Kidney epithelial cell (primary cell): Measurements from ENCODE around the gene NECTIN1. TPM values are rescaled to one million over a fixed set of nuclear protein-coding genes. Genes with fewer than 3 reads are reported as not detected.

Experiments used
- DNase-seq: peaks from one replicate; pipeline ENCODE4 v3.0.0-alpha.2; 2010; ENCODE audit warnings: low read depth
- H3K27me3 ChIP-seq: 2 replicates; pipeline ENCODE4 v1.6.0; 2011; ENCODE audit warnings: low read length; ENCODE audit not compliant: control insufficient read depth, insufficient read depth
- H3K36me3 ChIP-seq: 2 replicates; pipeline ENCODE4 v1.5.1; 2011; ENCODE audit warnings: low read length; ENCODE audit not compliant: control insufficient read depth, insufficient read depth
- H3K4me3 ChIP-seq: 2 replicates; pipeline ENCODE4 v1.5.1; 2011; ENCODE audit warnings: low read depth, mild to moderate bottlenecking, control low read depth, low read length
- total RNA-seq: library from RNA; depleted of rRNA; stranded (reverse); fragments of >200 nt; gene quantifications from 2 replicates; pipeline ENCODE4 v1.2.3, GENCODE V29; 2015
- TF ChIP-seq, protein P1 (sequence below): IDR thresholded peaks from 2 replicates; pipeline ENCODE4 v1.5.1; 2011; ENCODE audit warnings: mild to moderate bottlenecking, moderate library complexity, low read length, control low read depth, inconsistent platforms; ENCODE audit not compliant: insufficient read depth, poor library complexity, severe bottlenecking

The NECTIN1 gene
- total RNA-seq, 1 donor from 2014 or later, result 15.0 TPM

DNA sequence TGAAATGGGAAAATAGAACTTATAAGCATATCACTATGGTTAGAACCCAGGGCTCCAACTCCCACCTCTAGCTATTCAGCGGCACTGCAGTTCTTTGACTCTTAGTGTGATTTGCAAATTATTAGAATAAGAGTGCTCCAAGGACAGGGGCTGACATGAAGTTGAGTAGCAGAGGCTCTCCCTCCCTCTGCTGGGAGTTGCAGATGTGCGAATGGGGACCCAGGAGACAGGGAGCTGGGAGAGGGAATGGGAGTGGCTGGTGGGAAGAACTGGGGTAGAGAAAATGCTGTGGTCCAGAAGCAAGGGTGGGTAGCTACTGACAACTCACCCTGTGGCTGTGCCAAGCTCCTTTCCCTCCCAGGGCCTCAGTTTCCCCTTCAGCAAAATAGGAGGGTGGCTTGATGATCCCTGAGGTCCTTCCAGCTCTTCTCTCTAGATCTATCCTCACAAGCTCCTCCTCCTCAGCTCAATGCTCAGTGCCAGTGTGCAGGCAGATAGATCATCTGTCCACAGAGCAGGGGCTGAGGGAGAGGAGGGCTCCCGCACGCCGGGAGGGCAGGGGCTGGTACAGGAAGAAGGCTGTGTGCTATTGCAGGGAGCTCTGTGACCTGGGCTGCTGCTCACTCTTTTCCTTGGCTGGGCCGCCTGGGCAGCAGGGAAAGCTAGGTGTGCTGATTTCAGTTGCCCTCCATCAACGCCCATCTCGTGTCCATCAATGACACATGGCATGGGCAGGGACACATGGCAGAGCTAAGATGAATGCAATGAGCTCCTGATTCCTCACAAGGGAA lies 99.0 kb downstream of the NECTIN1 start:
- peaks cover 3% of the 10 kb centered on the region for H3K27me3 ChIP-seq
- TF ChIP-seq, protein P1, sequence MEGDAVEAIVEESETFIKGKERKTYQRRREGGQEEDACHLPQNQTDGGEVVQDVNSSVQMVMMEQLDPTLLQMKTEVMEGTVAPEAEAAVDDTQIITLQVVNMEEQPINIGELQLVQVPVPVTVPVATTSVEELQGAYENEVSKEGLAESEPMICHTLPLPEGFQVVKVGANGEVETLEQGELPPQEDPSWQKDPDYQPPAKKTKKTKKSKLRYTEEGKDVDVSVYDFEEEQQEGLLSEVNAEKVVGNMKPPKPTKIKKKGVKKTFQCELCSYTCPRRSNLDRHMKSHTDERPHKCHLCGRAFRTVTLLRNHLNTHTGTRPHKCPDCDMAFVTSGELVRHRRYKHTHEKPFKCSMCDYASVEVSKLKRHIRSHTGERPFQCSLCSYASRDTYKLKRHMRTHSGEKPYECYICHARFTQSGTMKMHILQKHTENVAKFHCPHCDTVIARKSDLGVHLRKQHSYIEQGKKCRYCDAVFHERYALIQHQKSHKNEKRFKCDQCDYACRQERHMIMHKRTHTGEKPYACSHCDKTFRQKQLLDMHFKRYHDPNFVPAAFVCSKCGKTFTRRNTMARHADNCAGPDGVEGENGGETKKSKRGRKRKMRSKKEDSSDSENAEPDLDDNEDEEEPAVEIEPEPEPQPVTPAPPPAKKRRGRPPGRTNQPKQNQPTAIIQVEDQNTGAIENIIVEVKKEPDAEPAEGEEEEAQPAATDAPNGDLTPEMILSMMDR, result no peak

DNA sequence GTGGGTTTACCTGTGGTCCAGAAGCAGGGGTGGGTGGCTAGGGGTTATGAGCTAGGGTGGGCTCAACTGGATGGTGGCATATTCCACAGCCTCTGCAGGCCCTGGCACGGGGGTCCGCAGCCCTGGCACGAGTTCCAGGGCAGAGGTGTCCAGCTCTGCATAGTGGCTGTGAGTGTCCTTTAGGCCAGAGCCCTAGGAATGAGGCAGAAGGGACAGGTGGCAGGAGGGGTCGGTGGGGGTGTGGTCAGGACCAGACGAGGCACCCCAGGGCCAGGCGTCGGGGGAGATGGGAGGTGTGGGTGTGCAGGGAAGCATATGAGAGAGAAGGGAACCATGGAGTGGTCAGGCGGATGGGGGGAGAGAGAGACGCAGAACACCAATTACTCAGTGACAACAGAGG lies 99.9 kb downstream of the NECTIN1 start:
- H3K36me3 ChIP-seq, result no peaks in the 10 kb centered on the region
- TF ChIP-seq, protein P1, result no peak
- DNase-seq, result no peak
- H3K4me3 ChIP-seq, result no peak overlapping the region
- H3K27me3 ChIP-seq, result peaks cover 4% of the 10 kb centered on the region

More for the DNA sequence above, 99.0 kb downstream of the NECTIN1 start:
- Histone ChIP-seq H3K4me3 (no peak overlapping the region), H3K36me3 (no peaks in the 10 kb centered on the region)
- DNase-seq, result no peak

DNA sequence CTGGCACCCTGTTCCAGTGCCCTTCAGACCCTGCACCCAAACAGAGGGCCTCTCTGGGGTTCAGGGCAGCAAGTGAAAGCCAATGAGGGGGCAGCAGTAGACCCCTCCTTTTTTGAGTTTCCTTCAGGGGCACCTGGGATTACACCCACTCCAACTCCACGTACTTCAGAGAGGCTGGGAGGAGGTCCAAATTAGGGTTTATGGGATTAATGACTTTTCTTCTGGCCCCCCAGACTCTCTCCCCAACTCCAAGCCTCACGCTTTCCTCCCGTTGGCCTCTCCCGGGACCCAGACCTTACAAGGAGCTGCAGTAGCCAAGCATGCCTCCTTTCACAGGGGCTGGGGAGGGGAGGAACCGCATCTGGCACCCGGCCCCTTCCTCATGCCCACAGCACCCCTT lies 101.7 kb downstream of the NECTIN1 start:
- Histone ChIP-seq H3K4me3 (no peak overlapping the region), H3K27me3 (peaks cover 4% of the 10 kb centered on the region), H3K36me3 (no peaks in the 10 kb centered on the region)
- no peak for DNase-seq
- TF ChIP-seq, protein P1, result no peak

DNA sequence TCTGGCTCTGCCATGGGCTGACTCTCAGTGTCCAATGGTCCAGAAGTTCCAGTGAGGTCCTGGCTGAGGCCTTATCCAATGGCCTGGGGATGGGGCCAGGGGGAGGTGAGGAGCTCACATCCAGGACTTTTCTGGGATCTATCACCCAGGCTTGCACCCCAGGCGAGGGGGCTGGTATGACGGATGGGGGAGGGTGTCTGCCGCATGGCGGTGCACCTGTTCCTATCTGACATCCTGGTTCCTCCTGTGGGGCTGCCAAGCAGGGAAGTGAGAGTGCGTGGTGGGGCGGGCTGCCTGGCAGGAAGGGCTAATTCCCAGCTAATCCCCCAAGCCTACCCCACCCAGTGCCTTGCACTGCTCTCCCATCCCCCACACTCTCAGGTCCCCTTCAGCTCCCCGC lies 102.1 kb downstream of the NECTIN1 start:
- H3K27me3 ChIP-seq, result peaks cover 4% of the 10 kb centered on the region
- no peak for DNase-seq

DNA sequence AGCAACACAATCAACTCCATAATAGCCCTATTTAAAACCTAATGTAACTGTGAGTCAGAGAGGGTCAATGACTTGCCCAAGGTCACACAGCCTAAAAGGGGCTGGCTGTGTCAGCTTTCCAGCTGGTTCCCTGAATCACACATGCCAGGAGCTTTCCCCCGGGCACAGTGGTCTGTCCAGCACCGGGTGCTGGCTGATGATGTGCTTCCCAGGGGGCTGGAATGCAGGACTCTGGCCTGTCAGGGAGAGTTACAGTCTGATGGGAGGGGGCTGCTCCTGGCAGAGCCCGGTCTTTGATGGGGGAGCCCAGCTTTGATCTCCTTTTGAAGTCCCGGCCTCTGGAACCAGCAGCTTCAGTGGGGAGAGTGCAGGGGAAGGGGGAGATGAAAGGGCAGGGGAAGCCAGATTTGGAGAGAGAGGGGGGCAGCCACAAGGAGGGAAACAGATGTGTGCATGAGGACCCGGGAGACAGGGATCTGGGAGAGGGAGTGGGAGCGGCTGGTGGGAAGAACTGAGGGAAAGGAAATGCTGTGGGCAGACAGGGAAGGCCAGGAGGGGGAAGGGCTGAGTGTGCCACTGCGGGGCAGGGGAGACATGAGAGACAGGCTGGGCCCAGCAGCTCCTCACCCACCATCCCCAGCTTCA lies 102.7 kb downstream of the NECTIN1 start:
- H3K4me3 ChIP-seq, result no peak overlapping the region
- TF ChIP-seq, protein P1, result no peak
- no peaks in the 10 kb centered on the region for H3K36me3 ChIP-seq
- no peak for DNase-seq
- peaks cover 4% of the 10 kb centered on the region for H3K27me3 ChIP-seq

More for the DNA sequence above, 102.1 kb downstream of the NECTIN1 start:
- no peak overlapping the region for H3K4me3 ChIP-seq
- TF ChIP-seq, protein P1, result no peak
- no peaks in the 10 kb centered on the region for H3K36me3 ChIP-seq
